Pulmonary artery endothelial cell (primary cell): ENCODE data around the gene ACTBL2. TPM values are rescaled to one million over a fixed set of nuclear protein-coding genes. Genes with fewer than 3 reads are reported as not detected.
"Not testable (repeated sequence)": the region's sequence is repeated elsewhere in the genome, so short reads cannot be mapped to it uniquely, and the experiment has no call there.

Experiments used
- DNase-seq: peaks from one replicate; pipeline ENCODE4 v3.0.0-alpha.2; 2011; ENCODE audit warnings: low read depth, low spot score
- total RNA-seq: library from RNA; depleted of rRNA; stranded (reverse); fragments of >200 nt; gene quantifications from 2 replicates; pipeline ENCODE4 v1.2.3, GENCODE V29; 2014

The ACTBL2 gene
- not detected in 2 replicates for total RNA-seq

DNA sequence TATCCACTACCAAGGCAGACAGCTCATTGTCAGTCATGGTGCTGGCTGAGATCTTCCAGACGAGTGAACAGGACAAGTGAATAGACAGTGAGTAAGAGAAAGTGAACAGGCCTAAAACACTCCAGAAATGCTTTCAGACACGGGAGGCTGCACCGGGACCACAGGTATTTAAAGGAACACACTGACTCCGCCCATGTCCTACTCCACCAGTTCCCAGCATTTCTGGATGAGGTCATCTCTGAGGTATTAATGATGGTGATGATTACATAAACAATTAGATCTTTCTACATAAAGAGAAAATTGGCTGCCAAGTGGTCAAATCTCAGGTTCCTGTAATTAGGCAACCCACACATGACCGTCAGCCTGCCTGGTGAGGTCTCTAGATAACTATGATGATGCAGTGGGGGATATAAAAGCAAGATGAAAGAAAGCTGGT is at the start of gene ACTBL2:
ACTBL2 (minus strand) TSS at position 141 of the 436 bp plus-strand sequence; CDS start at position 37, 104 bp downstream.
- DNase-seq = no peak

DNA sequence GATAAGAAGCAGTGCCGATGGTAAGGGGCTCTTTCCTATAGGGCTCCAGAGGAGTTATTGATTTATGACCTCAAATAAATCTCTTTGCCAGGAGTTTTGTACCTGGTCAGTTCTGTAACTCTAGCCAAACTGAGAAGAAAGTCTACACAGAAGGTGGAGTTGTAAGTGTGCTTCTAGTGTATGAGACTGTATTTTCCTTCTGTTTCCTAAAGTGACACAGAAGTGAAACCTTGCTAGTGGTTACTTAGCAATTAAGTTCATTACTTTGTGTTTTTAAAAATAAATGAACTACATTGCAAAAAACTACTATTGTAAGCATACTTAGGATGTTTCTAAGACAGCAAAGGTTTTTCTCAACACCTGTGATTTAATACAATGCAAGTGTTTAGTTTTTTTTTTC is 48.7 kb upstream of the ACTBL2 start:
- no peak for DNase-seq

GRCh38 chr5:57529864-57530263 is 47.3 kb upstream of the ACTBL2 start:
- DNase-seq = no peak

DNA sequence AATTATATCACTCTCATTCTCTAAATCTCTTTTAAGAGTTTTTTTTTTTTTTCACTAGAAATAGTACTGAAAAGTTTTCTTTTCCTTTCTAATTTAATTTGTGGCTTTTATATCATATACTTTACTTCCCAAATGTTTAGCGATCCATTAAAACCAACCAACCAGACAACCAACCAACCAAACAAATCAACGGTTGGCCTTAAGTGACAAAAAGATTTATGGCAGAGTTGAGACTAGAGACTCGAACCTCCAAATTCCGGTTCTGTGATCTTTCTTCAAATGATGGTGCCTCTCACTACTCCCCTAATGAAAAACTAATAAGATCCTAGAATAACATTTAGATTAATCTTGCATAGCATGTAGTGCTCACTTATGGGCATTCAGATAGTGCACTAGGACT is 45.3 kb upstream of the ACTBL2 start:
- no peak for DNase-seq

DNA sequence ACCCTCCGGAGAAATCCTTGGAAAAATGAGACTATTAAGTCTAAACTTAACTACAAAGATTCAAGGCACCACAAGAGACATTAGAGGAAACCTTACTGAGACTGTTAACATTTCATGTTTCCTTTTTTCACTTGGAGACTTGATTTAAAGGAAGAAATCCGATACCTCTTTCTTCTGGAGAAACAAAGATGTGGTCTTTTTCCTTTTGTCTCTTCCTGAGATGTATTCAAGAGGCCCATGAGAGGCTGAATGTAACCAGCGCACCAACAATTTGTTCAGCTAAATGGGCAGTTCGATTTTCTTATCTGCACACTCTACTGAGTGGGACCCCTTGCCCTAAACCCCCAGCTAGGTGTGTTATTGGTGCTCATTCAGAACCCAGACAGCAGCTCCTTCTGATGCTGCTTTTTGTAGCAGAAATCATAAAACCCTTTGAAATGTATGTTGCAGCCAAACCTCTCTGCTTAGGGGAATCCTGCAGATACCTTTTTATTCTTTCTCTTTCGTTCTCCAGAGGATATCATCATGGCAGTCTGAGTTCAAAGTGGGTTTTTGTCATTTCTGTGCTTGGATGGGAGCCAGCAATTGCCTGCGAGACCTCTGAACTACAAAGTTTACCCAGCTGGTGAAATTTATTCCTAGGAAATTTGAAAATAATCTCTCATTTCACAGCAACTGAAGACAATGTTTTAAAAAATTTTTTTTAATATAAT is 41.9 kb upstream of the ACTBL2 start:
- DNase-seq = no peak

DNA sequence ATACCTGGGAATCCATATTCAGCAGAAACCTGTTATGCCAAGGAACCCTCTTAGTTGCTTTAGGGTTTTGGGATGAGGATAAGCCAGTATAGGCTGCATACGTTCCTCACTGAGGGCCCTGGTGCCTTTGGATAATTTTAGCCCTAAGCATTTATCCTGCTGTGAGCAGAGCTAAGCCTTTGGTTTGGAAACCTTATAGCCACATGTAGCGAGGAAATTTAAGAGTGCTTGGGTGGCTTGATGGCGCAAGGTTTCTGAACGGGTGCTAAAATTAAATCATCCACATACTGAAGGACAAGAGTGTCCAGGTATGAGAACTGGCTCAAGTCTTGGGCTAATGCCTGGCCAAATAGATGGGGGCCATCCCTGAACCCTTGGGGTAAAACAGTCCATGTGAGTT is 39.9 kb upstream of the ACTBL2 start:
- DNase-seq = not testable (repeated sequence)

- not testable (repeated sequence) for DNase-seq
These were observed 35.8 kb upstream of the ACTBL2 start for GRCh38 chr5:57518415-57518814.

GRCh38 chr5:57517250-57517649 is 34.6 kb upstream of the ACTBL2 start:
- DNase-seq = no peak

DNA sequence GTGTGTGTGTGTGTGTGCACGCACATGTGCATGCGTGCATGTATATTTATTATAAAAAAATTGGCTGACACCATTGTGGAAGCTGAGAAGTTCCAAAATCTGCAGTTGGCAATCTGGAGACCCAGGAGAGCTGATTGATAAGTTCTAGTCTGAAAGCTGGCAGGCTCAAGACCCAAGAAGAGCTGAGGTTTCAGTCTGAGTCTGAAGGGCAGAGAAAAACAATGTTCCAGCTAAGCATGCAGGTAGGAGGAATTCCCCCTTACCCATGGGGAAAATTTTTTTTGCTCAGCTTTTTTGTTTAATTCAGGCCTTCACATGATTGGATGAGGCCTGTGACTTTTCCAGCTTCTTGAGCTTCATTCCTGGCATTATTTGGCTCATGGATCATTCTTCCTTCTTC is 31.2 kb upstream of the ACTBL2 start:
- DNase-seq = no peak

- no peak for DNase-seq
These were observed 28.7 kb upstream of the ACTBL2 start for GRCh38 chr5:57511321-57511720.

DNA sequence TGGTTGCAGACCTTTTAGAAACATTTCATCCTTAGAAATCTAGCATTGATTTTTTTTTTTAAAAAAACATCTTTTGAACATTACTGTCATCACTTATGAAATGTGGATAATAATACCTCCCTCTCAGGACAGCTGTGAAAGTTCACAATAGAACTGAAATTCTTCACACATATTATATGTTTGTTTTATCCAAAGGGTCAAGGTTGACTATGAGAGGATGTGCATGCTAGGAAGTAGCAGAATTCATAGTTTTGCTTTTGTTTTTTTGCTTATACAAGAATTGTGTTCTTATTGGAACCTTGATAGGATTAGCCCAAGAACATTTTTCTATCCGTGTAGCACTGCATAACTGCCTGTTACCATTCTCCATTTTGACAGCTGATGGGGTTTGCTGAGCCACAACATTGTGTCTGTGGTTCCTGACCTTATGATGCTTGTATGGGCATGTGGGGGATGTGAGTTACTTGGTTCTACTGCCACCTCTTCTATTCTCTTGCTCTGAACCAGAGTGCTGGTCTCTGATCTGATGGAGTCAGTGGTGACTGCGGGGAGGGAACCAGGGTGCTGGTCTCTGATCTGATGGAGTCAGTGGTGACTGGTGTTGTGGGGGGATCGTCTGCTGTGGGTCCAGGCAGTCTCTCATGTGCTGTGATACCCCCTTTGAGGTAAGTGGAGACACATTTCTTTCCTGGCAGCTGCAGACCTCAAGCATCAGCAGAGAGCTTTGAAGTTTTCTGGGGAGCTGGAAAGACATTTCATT is 27.1 kb upstream of the ACTBL2 start:
- DNase-seq = no peak

- no peak for DNase-seq
These were observed 25.6 kb upstream of the ACTBL2 start for GRCh38 chr5:57508211-57508610.

DNA sequence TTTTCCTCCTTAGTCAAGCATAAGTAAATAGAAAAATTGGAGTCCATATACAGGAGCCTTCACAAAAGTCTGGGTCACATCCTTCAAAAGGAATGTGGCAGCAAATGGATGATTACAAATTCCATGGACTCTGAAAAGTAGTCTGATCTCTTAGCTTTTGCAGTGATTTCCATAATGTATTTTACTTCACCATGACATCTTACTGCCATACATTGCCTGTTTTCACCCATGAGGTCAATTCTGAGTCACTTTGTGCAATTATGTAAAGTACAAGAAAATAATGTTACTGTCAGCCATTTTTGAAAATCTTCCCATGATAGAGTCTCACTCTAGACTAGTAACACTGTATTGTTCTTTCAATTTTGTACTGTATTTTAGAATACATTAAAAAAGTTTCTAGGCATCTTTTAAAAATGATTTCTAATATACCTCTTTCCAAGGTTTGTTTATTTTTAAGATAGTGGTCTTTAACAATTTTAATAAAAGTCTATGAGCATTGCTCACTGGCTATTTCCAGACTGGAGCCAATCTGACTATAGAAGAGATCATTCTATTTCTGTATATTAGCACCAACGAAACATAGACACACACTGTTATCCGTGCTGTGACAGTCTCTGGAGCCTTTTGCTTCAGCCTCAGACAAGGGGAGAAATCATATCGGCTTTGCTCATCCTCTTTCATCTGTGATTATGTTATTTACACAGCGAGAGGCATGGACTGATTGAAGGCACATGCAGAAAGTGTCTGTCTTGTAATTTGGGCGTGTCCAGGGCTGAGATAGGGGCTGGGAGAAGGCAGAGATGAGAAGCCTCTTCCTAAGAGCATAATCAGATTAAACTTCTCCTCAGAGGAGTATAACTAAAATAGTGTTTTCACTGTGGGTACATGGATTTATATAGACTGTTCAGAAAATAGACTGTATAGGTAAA is 22.9 kb upstream of the ACTBL2 start:
- no peak for DNase-seq

GRCh38 chr5:57504357-57504756 is 21.7 kb upstream of the ACTBL2 start:
- DNase-seq = no peak

DNA sequence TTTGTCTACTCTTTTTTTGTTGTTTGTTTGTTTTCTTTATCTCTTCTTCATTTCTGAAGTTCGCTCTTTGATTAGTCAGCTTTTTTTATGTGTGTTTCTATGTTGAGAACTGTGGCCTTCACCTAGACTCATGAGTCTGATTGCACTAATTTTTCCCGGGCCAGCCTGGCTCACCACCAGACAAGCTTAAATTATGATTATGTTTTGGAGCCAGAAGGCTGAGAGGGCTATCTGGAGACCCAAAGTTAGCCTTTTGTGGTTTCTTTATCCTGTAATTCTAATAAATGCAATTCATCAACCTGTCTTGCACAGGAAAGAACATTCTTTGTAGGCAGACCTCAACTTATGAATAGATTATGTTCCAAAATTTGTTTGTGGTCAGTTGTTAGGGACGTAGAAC is 20.8 kb upstream of the ACTBL2 start:
- DNase-seq = peak; percentile 67

DNA sequence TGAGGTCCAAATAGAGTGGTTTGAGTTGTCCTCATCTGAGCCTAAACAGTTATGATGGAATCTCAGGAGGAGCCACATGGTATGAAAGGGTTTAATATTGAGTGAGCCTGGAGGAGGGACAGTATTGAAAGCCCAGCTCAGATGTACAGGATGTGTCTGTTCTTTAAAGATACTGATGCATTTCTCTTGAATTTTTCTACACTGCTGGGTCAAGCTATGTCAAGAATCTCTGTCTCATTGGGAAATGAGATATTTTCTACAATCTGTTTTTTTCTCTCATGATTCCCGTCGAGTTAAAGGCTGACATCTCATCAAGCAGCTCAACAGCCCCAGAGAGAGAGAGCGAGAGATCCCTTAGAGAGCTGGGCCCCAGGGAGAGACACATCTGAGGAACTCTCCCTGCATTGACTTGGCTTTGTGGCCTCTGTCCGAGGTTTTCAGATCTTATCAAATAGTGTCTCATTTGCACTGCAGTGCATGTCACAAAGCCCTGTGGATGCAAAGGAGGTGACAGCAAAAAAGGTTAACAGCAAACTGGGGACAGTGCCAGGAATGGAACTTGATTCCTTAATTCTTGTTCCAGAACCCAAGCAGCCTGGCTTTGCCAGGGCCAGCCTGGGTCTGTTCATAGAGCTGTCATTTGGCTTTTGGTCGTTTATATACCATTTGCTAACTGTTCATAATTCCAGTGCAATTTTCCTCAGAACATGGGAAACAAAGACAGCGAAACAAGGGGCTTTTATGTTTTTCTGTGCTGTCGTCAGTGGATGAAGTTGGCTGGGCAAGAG is 19.0 kb upstream of the ACTBL2 start:
- DNase-seq = no peak

DNA sequence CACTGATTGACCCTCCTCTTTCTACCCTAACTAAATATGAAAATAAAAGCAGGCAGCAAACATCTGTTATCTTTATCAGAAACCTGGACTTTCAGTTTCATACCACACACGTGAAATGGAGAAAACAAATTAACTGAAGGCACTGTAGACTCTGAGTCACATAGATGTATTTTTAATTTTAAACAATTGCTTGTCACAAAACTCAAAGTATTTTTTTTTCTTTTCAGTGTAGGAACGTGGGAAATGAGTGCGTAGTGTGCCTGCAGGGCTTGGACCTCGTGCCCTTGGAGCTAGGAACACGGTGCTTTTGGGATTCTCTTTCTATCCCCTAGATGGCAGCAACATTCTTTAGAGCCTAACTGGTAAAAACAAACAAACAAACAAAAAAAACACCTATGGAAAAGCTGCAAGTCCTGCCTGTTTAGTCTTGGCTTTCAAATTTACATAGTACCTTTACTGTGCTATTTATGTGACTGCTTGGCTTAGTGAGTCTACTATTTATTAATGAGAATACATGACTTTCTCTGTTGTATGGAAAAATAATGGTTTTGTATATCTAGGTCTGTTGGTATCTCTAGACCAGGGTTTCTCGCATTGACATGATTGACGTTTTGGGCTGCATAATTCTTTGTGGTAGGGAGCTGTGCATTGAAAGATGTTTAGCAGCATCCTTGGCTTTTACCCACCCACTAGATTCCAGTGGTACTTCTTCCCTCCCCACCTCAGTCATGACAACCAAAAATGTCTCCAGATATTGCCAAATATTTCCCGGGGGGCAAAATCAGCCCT is 16.8 kb upstream of the ACTBL2 start:
- peak; percentile 74 for DNase-seq

GRCh38 chr5:57497733-57498132 is 15.1 kb upstream of the ACTBL2 start:
- no peak for DNase-seq

- no peak for DNase-seq
These were observed 12.9 kb upstream of the ACTBL2 start for GRCh38 chr5:57495285-57496086.
